HepG2 (cell line): ENCODE results near the gene TBX15.

Experiments
- GLMP ChIP-seq: sonication (generic); formaldehyde crosslinking; IDR thresholded peaks from 2 replicates; pipeline ENCODE4 v1.9.0; 2021; ENCODE audit warnings: missing genetic modification reagents, mild to moderate bottlenecking, borderline replicate concordance
- ZNF496 ChIP-seq: sonication (generic); formaldehyde crosslinking; IDR thresholded peaks from 2 replicates; pipeline ENCODE4 v1.8.1; 2023; ENCODE audit warnings: mild to moderate bottlenecking, moderate library complexity, missing genetic modification reagents; ENCODE audit not compliant: insufficient replicate concordance

GRCh38 chr1:118960567-118961136 lies 27.5 kb downstream of the TBX15 start:
- TF ChIP-seq ZNF496 (no peak), GLMP (CRISPR knock-in tag) (no peak)
